OCI-LY7 (cell line): ENCODE data around the gene CDH6. TPM values are rescaled to one million over a fixed set of nuclear protein-coding genes. Genes with fewer than 3 reads are reported as not detected.

ENCODE experiments used
- BruUV-seq: library from RNA; stranded (reverse); fragments of 400-500 nt; replicated peaks from 2 replicates; lab custom pipeline; 2021; lab: Mats Ljungman, UMichigan
- CTCF ChIA-PET: fragments of 300-600 bp; sonication (Branson Sonifier 250); formaldehyde crosslinking; loops from one replicate; lab custom pipeline; 2022; ENCODE audit warnings: antibody characterized with exemption; ENCODE audit not compliant: unreplicated experiment; lab: Charles Lee
- POLR2A ChIA-PET: fragments of 300-600 bp; sonication (Branson Sonifier 250); formaldehyde crosslinking; loops from one replicate; lab custom pipeline; 2022; ENCODE audit warnings: antibody characterized with exemption; lab: Charles Lee
- DNase-seq: peaks from one replicate; pipeline ENCODE4 v3.0.0-alpha.2; 2015; ENCODE audit warnings: low spot score
- H2AFZ ChIP-seq: fragments of 200-600 bp; sonication (generic), shearing (Covaris generic); 2 replicates; pipeline ENCODE4 v1.6.1; 2014; ENCODE audit warnings: mild to moderate bottlenecking, antibody characterized with exemption, low read length, moderate library complexity
- H3K27ac ChIP-seq: fragments of 200-600 bp; sonication (generic); 2 replicates; pipeline ENCODE4 v1.5.1; 2014; ENCODE audit warnings: mixed run types, low read depth, mild to moderate bottlenecking, moderate library complexity, low read length, inconsistent platforms; ENCODE audit not compliant: poor library complexity, severe bottlenecking
- H3K36me3 ChIP-seq: fragments of 200-600 bp; sonication (generic); 2 replicates; pipeline ENCODE4 v1.6.1; 2014; ENCODE audit warnings: mild to moderate bottlenecking, antibody characterized with exemption, low read length, moderate library complexity, mixed read lengths; ENCODE audit not compliant: insufficient read depth
- H3K4me1 ChIP-seq: fragments of 200-600 bp; sonication (generic); 2 replicates; pipeline ENCODE4 v1.5.1; 2014; ENCODE audit warnings: mild to moderate bottlenecking, low read length; ENCODE audit not compliant: insufficient read depth, poor library complexity, severe bottlenecking
- H3K4me2 ChIP-seq: fragments of 200-600 bp; sonication (generic); 2 replicates; pipeline ENCODE4 v1.6.1; 2014; ENCODE audit warnings: mild to moderate bottlenecking, low read length
- H3K4me3 ChIP-seq: fragments of 200-600 bp; sonication (generic); 2 replicates; pipeline ENCODE4 v1.5.1; 2014; ENCODE audit warnings: mild to moderate bottlenecking, low read depth, low read length; ENCODE audit not compliant: poor library complexity, severe bottlenecking
- H3K79me2 ChIP-seq: fragments of 200-600 bp; sonication (generic); 2 replicates; pipeline ENCODE4 v1.6.1; 2016; ENCODE audit warnings: low read depth, mild to moderate bottlenecking, low read length, moderate library complexity, mixed read lengths; ENCODE audit not compliant: insufficient read depth
- H3K9me2 ChIP-seq: fragments of 200-600 bp; sonication (generic); 2 replicates; pipeline ENCODE4 v1.6.1; 2016; ENCODE audit warnings: mild to moderate bottlenecking, low read length, mixed read lengths; ENCODE audit not compliant: insufficient read depth
- H3K9me3 ChIP-seq: fragments of 200-600 bp; sonication (generic); 2 replicates; pipeline ENCODE4 v1.6.1; 2014; ENCODE audit warnings: mild to moderate bottlenecking, mixed run types, low read length, mixed read lengths
- H4K20me1 ChIP-seq: fragments of 200-600 bp; sonication (generic); 2 replicates; pipeline ENCODE4 v1.6.1; 2014; ENCODE audit warnings: mild to moderate bottlenecking, antibody characterized with exemption, low read length, moderate library complexity, mixed read lengths; ENCODE audit not compliant: insufficient read depth
- CTCF ChIP-seq: fragments of 200-600 bp; sonication (generic); conservative IDR thresholded peaks from 2 replicates; pipeline ENCODE4 v1.5.1; 2014; ENCODE audit warnings: mild to moderate bottlenecking, antibody characterized with exemption, low read length, moderate library complexity, mixed read lengths
- EZH2phosphoT487 ChIP-seq: fragments of 200-600 bp; sonication (generic); IDR thresholded peaks from 2 replicates; pipeline ENCODE4 v1.6.1; 2018; ENCODE audit warnings: low read depth, borderline replicate concordance, mild to moderate bottlenecking, mixed run types, antibody characterized with exemption, low read length, moderate library complexity, mixed read lengths
- intact Hi-C: fragments of 100-400 bp; cut with micrococcal nuclease; formaldehyde crosslinking; loops from one replicate; pipeline ENCODE4 v1.10.0; 2022; ENCODE audit not compliant: unreplicated experiment
- total RNA-seq, 2 experiments: library from RNA; depleted of rRNA in 1 of 2; stranded (reverse); fragments of >200 nt in 1 of 2; shearing (Covaris generic) in 1 of 2; gene quantifications; 2 replicates each; pipeline ENCODE4 v1.2.3, GENCODE V29; 2014 to 2022

The CDH6 gene
- total RNA-seq, 2 experiments from 2014 or later = not detected

- CTCF ChIA-PET = no interaction called here
- no peaks in the 10 kb centered on the region for H3K79me2 ChIP-seq
- no peak for DNase-seq
- POLR2A ChIA-PET = no interaction called here
- H3K36me3 ChIP-seq = no peaks in the 10 kb centered on the region
- H3K9me3 ChIP-seq = no peaks in the 10 kb centered on the region
- H4K20me1 ChIP-seq = no peaks in the 10 kb centered on the region
- no peak overlapping the region for H3K27ac ChIP-seq
- H3K4me3 ChIP-seq = no peak overlapping the region
- no peak overlapping the region for H3K4me2 ChIP-seq
- H3K4me1 ChIP-seq = no peaks in the 10 kb centered on the region
- H3K9me2 ChIP-seq = no peaks in the 10 kb centered on the region
- no peak overlapping the region for H2AFZ ChIP-seq
- no TSS peak for BruUV-seq
- no peak for TF ChIP-seq CTCF
- no peak for TF ChIP-seq EZH2phosphoT487
- intact Hi-C loops = no loop called here
These were observed 183.9 kb downstream of the CDH6 start for GRCh38 chr5:31377274-31377946.

GRCh38 chr5:31378136-31378535 lies 184.7 kb downstream of the CDH6 start:
- CTCF ChIA-PET = no interaction called here
- TF ChIP-seq EZH2phosphoT487 = no peak

More at GRCh38 chr5:31378136-31378535, 184.7 kb downstream of the CDH6 start:
- Histone ChIP-seq H3K9me3 (no peaks in the 10 kb centered on the region), H3K4me2 (no peak overlapping the region), H3K4me1 (no peaks in the 10 kb centered on the region), H3K4me3 (no peak overlapping the region), H2AFZ (no peak overlapping the region), H3K36me3 (no peaks in the 10 kb centered on the region), H3K9me2 (no peaks in the 10 kb centered on the region), H4K20me1 (no peaks in the 10 kb centered on the region), H3K79me2 (no peaks in the 10 kb centered on the region), H3K27ac (no peak overlapping the region)
- DNase-seq = no peak
- POLR2A ChIA-PET = no interaction called here
- BruUV-seq = no TSS peak
- intact Hi-C loops = no loop called here
